H1 (cell line): ENCODE results near the gene CDK19. TPM values are rescaled to one million over a fixed set of nuclear protein-coding genes. Genes with fewer than 3 reads are reported as not detected.

ENCODE experiments used
- CTCF ChIA-PET: fragments of 300-600 bp; sonication (Branson Sonifier 250); formaldehyde crosslinking; loops from one replicate; lab custom pipeline; 2021; ENCODE audit not compliant: partially characterized antibody; lab: Charles Lee
- POLR2A ChIA-PET: fragments of 300-600 bp; sonication (Branson Sonifier 250); formaldehyde crosslinking; loops from one replicate; lab custom pipeline; 2021; ENCODE audit warnings: inconsistent platforms; ENCODE audit not compliant: partially characterized antibody; lab: Charles Lee
- DNase-seq, 2 experiments: peaks; one replicate each; pipeline versions ENCODE4 v3.0.0 to v3.0.0-alpha.2; 2010 to 2022; ENCODE audit warnings: low spot score in 2 of 2, low read depth in 1 of 2, mixed read lengths in 1 of 2
- FAIRE-seq: peaks from 2 replicates; lab custom pipeline; 2011; peaks lifted over from hg19 to GRCh38; lab: Jason Lieb, UNC
- H2AFZ ChIP-seq: 2 replicates; pipeline ENCODE4 v1.8.1; 2012; ENCODE audit warnings: low read length, inconsistent platforms
- H2AK5ac ChIP-seq: 2 replicates; pipeline ENCODE4 v1.6.1; 2013; ENCODE audit warnings: low read depth, low read length
- H2BK120ac ChIP-seq: replicated peaks from 2 replicates; pipeline ENCODE3; 2013; ENCODE audit warnings: low read depth, low read length, inconsistent platforms
- H2BK12ac ChIP-seq: 2 replicates; pipeline ENCODE4 v1.6.1; 2013; ENCODE audit warnings: low read depth, low read length
- H2BK15ac ChIP-seq: 2 replicates; pipeline ENCODE4 v1.6.1; 2013; ENCODE audit warnings: low read length
- H2BK20ac ChIP-seq: 2 replicates; pipeline ENCODE4 v1.6.1; 2013; ENCODE audit warnings: low read length
- H2BK5ac ChIP-seq: 2 replicates; pipeline ENCODE4 v1.6.1; 2013; ENCODE audit warnings: low read depth, low read length
- H3K14ac ChIP-seq: 2 replicates; pipeline ENCODE4 v1.6.1; 2013; ENCODE audit warnings: inconsistent platforms; ENCODE audit not compliant: insufficient read length
- H3K18ac ChIP-seq: 2 replicates; pipeline ENCODE4 v1.6.1; 2013; ENCODE audit warnings: low read length; ENCODE audit errors: extremely low read depth
- H3K23ac ChIP-seq: 2 replicates; pipeline ENCODE4 v1.6.1; 2013; ENCODE audit warnings: inconsistent platforms; ENCODE audit not compliant: insufficient read length
- H3K23me2 ChIP-seq: 2 replicates; pipeline ENCODE4 v1.6.1; 2013; ENCODE audit warnings: low read depth, low read length
- H3K27ac ChIP-seq: 2 replicates; pipeline ENCODE4 v1.6.1; 2011; ENCODE audit warnings: low read depth, low read length, inconsistent platforms
- H3K27me3 ChIP-seq, 4 experiments: replicated peaks in 1 of 4; 1 replicate in 1 of 4; 2 replicates in 3 of 4; pipeline versions ENCODE4 v1.6.1 to v1.8.1; 2011 to 2013; ENCODE audit warnings: low read length in 3 of 4, mild to moderate bottlenecking in 3 of 4, inconsistent platforms in 2 of 4, mixed read lengths in 2 of 4, moderate library complexity in 1 of 4; ENCODE audit not compliant: control insufficient read depth in 3 of 4, insufficient read depth in 3 of 4; ENCODE audit errors: extremely low read depth in 1 of 4
- H3K36me3 ChIP-seq, 4 experiments: 2 replicates each; pipeline versions ENCODE4 v1.6.1 to v1.8.1; 2011 to 2013; ENCODE audit warnings: mild to moderate bottlenecking in 4 of 4, low read length in 3 of 4, moderate library complexity in 2 of 4, control low read depth in 1 of 4, inconsistent platforms in 1 of 4; ENCODE audit not compliant: insufficient read depth in 4 of 4, control insufficient read depth in 2 of 4
- H3K4ac ChIP-seq: replicated peaks from 2 replicates; pipeline ENCODE3; 2013; ENCODE audit warnings: low read length, low read depth, mixed read lengths, inconsistent platforms; ENCODE audit not compliant: insufficient read length
- H3K4me1 ChIP-seq, 4 experiments: replicated peaks in 1 of 4; 1 replicate in 1 of 4; 2 replicates in 3 of 4; pipeline versions ENCODE4 v1.6.1 to v1.8.1; 2011 to 2013; ENCODE audit warnings: low read length in 3 of 4, inconsistent platforms in 2 of 4, mixed read lengths in 1 of 4; ENCODE audit not compliant: insufficient read depth in 4 of 4, control insufficient read depth in 3 of 4
- H3K4me2 ChIP-seq, 2 experiments: 2 replicates each; pipeline versions ENCODE4 v1.6.1 to v1.8.1; 2011 to 2013; ENCODE audit warnings: low read depth in 2 of 2, low read length in 2 of 2, control low read depth in 1 of 2, inconsistent platforms in 1 of 2, mild to moderate bottlenecking in 1 of 2; ENCODE audit not compliant: insufficient read depth in 1 of 2
- H3K4me3 ChIP-seq, 4 experiments: fragments of 200-600, 300-600 bp in 1 of 4; sonication (generic), shearing (Covaris generic), sonication (Bioruptor Twin) in 1 of 4; 2 replicates each; pipeline versions ENCODE4 v1.5.1 to v1.8.1; 2011 to 2016; ENCODE audit warnings: low read length in 4 of 4, low read depth in 3 of 4, control low read depth in 2 of 4, inconsistent platforms in 2 of 4, mild to moderate bottlenecking in 2 of 4, mixed read lengths in 1 of 4, moderate library complexity in 1 of 4; ENCODE audit not compliant: insufficient read depth in 2 of 4; ENCODE audit errors: extremely low read depth in 1 of 4
- H3K56ac ChIP-seq: replicated peaks from 2 replicates; pipeline ENCODE3; 2013; ENCODE audit warnings: low read depth, mild to moderate bottlenecking, mixed read lengths, low read length, inconsistent platforms; ENCODE audit not compliant: insufficient read length
- H3K79me1 ChIP-seq: 2 replicates; pipeline ENCODE4 v1.6.1; 2013; ENCODE audit warnings: low read depth, low read length, control low read depth
- H3K79me2 ChIP-seq, 2 experiments: 2 replicates each; pipeline versions ENCODE4 v1.6.1 to v1.8.1; 2012 to 2013; ENCODE audit warnings: low read length in 2 of 2, mild to moderate bottlenecking in 2 of 2, inconsistent platforms in 1 of 2; ENCODE audit not compliant: insufficient read depth in 2 of 2, control insufficient read depth in 1 of 2
- H3K9ac ChIP-seq, 4 experiments: replicated peaks in 1 of 4; 1 replicate in 1 of 4; 2 replicates in 3 of 4; pipeline versions ENCODE4 v1.6.1 to v1.8.1; 2011 to 2013; ENCODE audit warnings: low read depth in 3 of 4, low read length in 3 of 4, control low read depth in 2 of 4, mild to moderate bottlenecking in 2 of 4, moderate library complexity in 2 of 4, inconsistent platforms in 1 of 4; ENCODE audit errors: extremely low read depth in 1 of 4
- H3K9me3 ChIP-seq, 2 experiments: 2 replicates each; pipeline versions ENCODE4 v1.6.1 to v1.8.1; 2012 to 2013; ENCODE audit warnings: mild to moderate bottlenecking in 2 of 2, moderate library complexity in 2 of 2, control low read depth in 1 of 2, inconsistent platforms in 1 of 2, low read depth in 1 of 2, low read length in 1 of 2, mixed read lengths in 1 of 2; ENCODE audit not compliant: insufficient read depth in 2 of 2
- H4K20me1 ChIP-seq, 2 experiments: replicated peaks in 1 of 2; 2 replicates each; pipeline versions ENCODE3 to v1.8.1; 2011 to 2013; ENCODE audit warnings: inconsistent platforms in 2 of 2, low read length in 2 of 2, mild to moderate bottlenecking in 1 of 2; ENCODE audit not compliant: insufficient read depth in 2 of 2, control insufficient read depth in 1 of 2
- H4K5ac ChIP-seq: 2 replicates; pipeline ENCODE4 v1.6.1; 2013; ENCODE audit warnings: low read length, low read depth, mixed read lengths, inconsistent platforms; ENCODE audit not compliant: insufficient read length
- H4K8ac ChIP-seq: 2 replicates; pipeline ENCODE4 v1.8.0; 2013; ENCODE audit warnings: mild to moderate bottlenecking, moderate library complexity, low read length, inconsistent platforms; ENCODE audit not compliant: insufficient read depth; ENCODE audit errors: extremely low read depth
- H4K91ac ChIP-seq: replicated peaks from 2 replicates; pipeline ENCODE3; 2013; ENCODE audit warnings: low read length, mixed read lengths, inconsistent platforms; ENCODE audit not compliant: insufficient read length
- SIN3A ChIP-seq, 2 experiments: IDR thresholded peaks in 1 of 2; conservative IDR thresholded peaks in 1 of 2; 2 replicates each; pipeline ENCODE4 v1.6.1; 2011 to 2012; ENCODE audit warnings: low read length in 2 of 2, improper control_type of control experiment in 1 of 2, low read depth in 1 of 2, mild to moderate bottlenecking in 1 of 2
- WGBS, 2 experiments: shearing (Covaris generic) in 1 of 2; methylation state at CpG; one replicate each; pipeline versions ENCODE4 v1.1.6 to v1.1.7; 2013 to 2015; ENCODE audit warnings: low lambda C conversion rate in 2 of 2, mixed read lengths in 2 of 2, inconsistent platforms in 1 of 2, low coverage in 1 of 2, missing lambda C conversion rate in 1 of 2; ENCODE audit not compliant: insufficient replicate concordance in 2 of 2, insufficient coverage in 1 of 2, insufficient read length in 1 of 2; ENCODE audit errors: extremely low coverage in 1 of 2, missing lambda C conversion rate in 1 of 2; 5-methylcytosine and 5-hydroxymethylcytosine counted together
- polyA plus RNA-seq, 7 experiments: library from polyadenylated mRNA; depleted of rRNA in 3 of 7; stranded (reverse) in 5 of 7; unstranded in 2 of 7; fragments of >200 nt in 5 of 7; fragments of 200-250 nt in 2 of 7; gene quantifications; 1 replicate in 5 of 7; 2 replicates in 1 of 7; 4 replicates in 1 of 7; pipeline versions ENCODE4 v1.2.1 to v1.2.3, GENCODE V29; 2011 to 2013; ENCODE audit warnings: missing spikeins in 2 of 7, mixed read lengths in 2 of 7
- total RNA-seq: library from RNA; stranded (reverse); fragmentation: NEBNext Ultra II Directional; extraction: Animal tissue kit (Norgen Biotek cat#: 25700); gene quantifications from 2 replicates; pipeline ENCODE4 v1.2.1, GENCODE V29; 2021

Gene CDK19
- total and polyA plus RNA-seq, 2 of the 8 experiments (the other 6 are each of a cell fraction or from before 2014, with no cell fraction given), result 4.9 to 12.6 TPM

DNA sequence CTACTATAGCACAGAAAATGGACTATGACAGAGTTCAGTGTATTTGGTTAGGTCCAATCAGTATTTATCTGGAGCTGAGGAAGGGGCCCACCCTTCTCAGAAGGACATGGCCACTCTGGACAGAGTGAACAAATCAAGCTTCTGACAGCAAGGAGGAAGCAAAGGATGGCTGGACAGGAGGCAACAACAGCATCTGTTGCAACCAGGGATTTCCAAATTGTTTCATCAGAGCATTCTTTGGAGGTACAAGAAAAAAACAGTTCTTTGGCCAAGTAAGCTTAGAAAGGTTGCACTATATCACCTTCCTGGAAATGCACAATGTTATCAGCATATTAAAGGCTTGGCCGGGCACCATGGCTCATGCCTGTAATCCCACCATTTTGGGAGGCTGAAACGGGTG is 220.2 kb downstream of the CDK19 start:
- H3K23me2 ChIP-seq, result no peaks in the 10 kb centered on the region
- no peak overlapping the region for H4K91ac ChIP-seq
- H2BK20ac ChIP-seq, result no peak overlapping the region
- H4K5ac ChIP-seq, result no peak overlapping the region
- H2BK5ac ChIP-seq, result no peak overlapping the region
- no peak overlapping the region for H3K56ac ChIP-seq
- ChIA-PET POLR2A (interaction anchor here (0.7 to 1.5 kb wide), 2 partner anchors 98 to 279 kb away, joined by 3 read pairs; partner anchors contain the start of gene AMD1), CTCF (interaction anchor here (0.6 to 0.7 kb wide), 2 partner anchors 66 to 614 kb away, joined by 3 to 4 read pairs; no protein-coding TSS in a partner anchor)
- H3K9me3 ChIP-seq, result no peaks in the 10 kb centered on the region
- H3K79me1 ChIP-seq, result no peaks in the 10 kb centered on the region
- no peak overlapping the region for H2BK15ac ChIP-seq
- H3K27me3 ChIP-seq, result no peaks in the 10 kb centered on the region
- no peak overlapping the region for H3K23ac ChIP-seq
- no peak overlapping the region for H3K9ac ChIP-seq
- no peak overlapping the region for H3K4me3 ChIP-seq
- H3K27ac ChIP-seq, result no peak overlapping the region
- no peak overlapping the region for H2AK5ac ChIP-seq
- no peak for FAIRE-seq
- no peak overlapping the region for H2BK12ac ChIP-seq
- H3K18ac ChIP-seq, result no peak overlapping the region
- no peak overlapping the region for H2BK120ac ChIP-seq
- no peaks in the 10 kb centered on the region for H4K20me1 ChIP-seq
- no peaks in the 10 kb centered on the region for H3K4me1 ChIP-seq
- H3K4me2 ChIP-seq, result no peak overlapping the region
- H3K4ac ChIP-seq, result no peak overlapping the region
- no peak overlapping the region for H3K14ac ChIP-seq
- 94% methylated on average over 2 of the region's 2 CpGs; no CpG with 5 or more reads in 1 of the 2 experiments for WGBS, 2 experiments
- no peaks in the 10 kb centered on the region for H3K36me3 ChIP-seq
- no peak for TF ChIP-seq SIN3A (conservative IDR thresholded peaks at IDR 0.05 in 1 of 2, IDR thresholded peaks at IDR 0.05 in 1 of 2; ENCODE audit: low read depth in 1 of 2, low read length in 2 of 2)
- H3K79me2 ChIP-seq, result no peaks in the 10 kb centered on the region
- no peak overlapping the region for H2AFZ ChIP-seq
- no peak overlapping the region for H4K8ac ChIP-seq
- no peak for DNase-seq
